Prostate gland (tissue), 2 donors: ENCODE measurements around the gene WBP2NL. TPM values are rescaled to one million over a fixed set of nuclear protein-coding genes. Genes with fewer than 3 reads are reported as not detected.

ENCODE experiments used
- DNase-seq: peaks from one replicate; pipeline ENCODE4 v3.0.0-alpha.2; 2019; ENCODE audit warnings: low spot score
- H3K27ac ChIP-seq, 2 donors: fragments of 200-600 bp; sonication (generic); 2 replicates each; pipeline ENCODE4 v1.5.1; 2017 to 2019
- H3K27me3 ChIP-seq: fragments of 200-600 bp; sonication (generic); replicated peaks from 2 replicates; pipeline ENCODE4 v1.5.1; 2019; ENCODE audit not compliant: insufficient read depth
- H3K36me3 ChIP-seq, 2 donors: fragments of 200-600 bp; sonication (generic); 1 replicate in 1 of 2; 2 replicates in 1 of 2; pipeline versions ENCODE4 v1.5.1 to v1.8.1; 2017 to 2019
- H3K4me1 ChIP-seq: fragments of 200-600 bp; sonication (generic); replicated peaks from 2 replicates; pipeline ENCODE4 v1.5.1; 2019
- H3K4me3 ChIP-seq, 2 donors: fragments of 200-600 bp; sonication (generic); 2 replicates each; pipeline ENCODE4 v1.5.1; 2017 to 2019
- H3K9me3 ChIP-seq: fragments of 200-600 bp; sonication (generic); 2 replicates; pipeline ENCODE4 v1.5.1; 2017
- POLR2A ChIP-seq: fragments of 450-650 bp; IDR thresholded peaks from one replicate; pipeline ENCODE4 v1.6.1; 2016; ENCODE audit warnings: antibody characterized with exemption, mild to moderate bottlenecking
- POLR2AphosphoS5 ChIP-seq: sonication (generic); formaldehyde crosslinking; IDR thresholded peaks from one replicate; pipeline ENCODE4 v1.6.1; 2017; ENCODE audit warnings: antibody characterized with exemption
- WGBS: methylation state at CpG from one replicate; pipeline ENCODE4 v1.1.5; 2018; 5-methylcytosine and 5-hydroxymethylcytosine counted together
- intact Hi-C: fragments of 100-400 bp; cut with DNase I; formaldehyde crosslinking; loops from one replicate; pipeline ENCODE4 v1.14.2; 2022
- total RNA-seq, 2 donors: library from RNA; depleted of rRNA; stranded (reverse); fragments of >200 nt; gene quantifications; one replicate each; pipeline ENCODE4 v1.1.0, GENCODE V29; 2016
- TF ChIP-seq, protein P1 (sequence below), 4 experiments: fragments of 200-600 bp in 2 of 4; fragments of 450-650 bp in 2 of 4; sonication (generic) in 2 of 4; IDR thresholded peaks; 1 replicate in 3 of 4; 2 replicates in 1 of 4; pipeline ENCODE4 v1.5.1; 2016 to 2019; ENCODE audit warnings: antibody characterized with exemption in 4 of 4, mild to moderate bottlenecking in 2 of 4, moderate library complexity in 2 of 4

WBP2NL gene
- total RNA-seq, 2 donors from 2014 or later, result 1.6 to 12.7 TPM

- no peaks in the 10 kb centered on the region for H3K27me3 ChIP-seq
- no peaks in the 10 kb centered on the region for H3K36me3 ChIP-seq
- no peaks in the 10 kb centered on the region for H3K4me1 ChIP-seq
- no peak overlapping the region for H3K4me3 ChIP-seq
- intact Hi-C loops, result no loop called here
- no peaks in the 10 kb centered on the region for H3K9me3 ChIP-seq
- no peak for DNase-seq
- H3K27ac ChIP-seq, result no peak overlapping the region
- TF ChIP-seq POLR2A (no peak), POLR2AphosphoS5 (no peak)
- TF ChIP-seq, protein P1, sequence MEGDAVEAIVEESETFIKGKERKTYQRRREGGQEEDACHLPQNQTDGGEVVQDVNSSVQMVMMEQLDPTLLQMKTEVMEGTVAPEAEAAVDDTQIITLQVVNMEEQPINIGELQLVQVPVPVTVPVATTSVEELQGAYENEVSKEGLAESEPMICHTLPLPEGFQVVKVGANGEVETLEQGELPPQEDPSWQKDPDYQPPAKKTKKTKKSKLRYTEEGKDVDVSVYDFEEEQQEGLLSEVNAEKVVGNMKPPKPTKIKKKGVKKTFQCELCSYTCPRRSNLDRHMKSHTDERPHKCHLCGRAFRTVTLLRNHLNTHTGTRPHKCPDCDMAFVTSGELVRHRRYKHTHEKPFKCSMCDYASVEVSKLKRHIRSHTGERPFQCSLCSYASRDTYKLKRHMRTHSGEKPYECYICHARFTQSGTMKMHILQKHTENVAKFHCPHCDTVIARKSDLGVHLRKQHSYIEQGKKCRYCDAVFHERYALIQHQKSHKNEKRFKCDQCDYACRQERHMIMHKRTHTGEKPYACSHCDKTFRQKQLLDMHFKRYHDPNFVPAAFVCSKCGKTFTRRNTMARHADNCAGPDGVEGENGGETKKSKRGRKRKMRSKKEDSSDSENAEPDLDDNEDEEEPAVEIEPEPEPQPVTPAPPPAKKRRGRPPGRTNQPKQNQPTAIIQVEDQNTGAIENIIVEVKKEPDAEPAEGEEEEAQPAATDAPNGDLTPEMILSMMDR (IDR thresholded peaks at IDR 0.05), result no peak
These were observed 43.2 kb downstream of the WBP2NL start for GRCh38 chr22:42041784-42042183.

DNA sequence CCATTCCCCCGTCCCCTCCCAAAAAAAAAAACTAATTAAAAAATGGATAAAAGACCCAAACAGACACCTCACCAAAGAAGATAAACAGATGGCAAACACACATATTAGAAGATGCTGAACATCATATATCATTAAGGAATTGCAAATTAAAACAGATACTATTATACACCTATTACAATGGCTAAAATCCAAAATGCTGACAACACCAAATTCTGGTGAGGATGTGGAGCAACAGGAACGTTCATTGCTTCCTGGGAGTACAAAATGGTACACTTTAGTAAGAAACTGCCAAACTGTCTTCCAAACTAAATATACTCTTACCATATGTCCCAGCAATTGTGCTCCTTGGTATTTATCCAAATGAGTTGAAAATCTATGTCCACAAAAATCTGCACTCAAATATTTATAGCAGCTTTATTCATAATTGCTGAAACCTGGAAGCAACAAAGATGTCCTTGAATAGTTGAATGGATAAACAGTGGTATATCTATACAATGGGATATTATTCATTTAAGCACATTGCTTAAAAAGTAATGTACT lies 52.1 kb downstream of the WBP2NL start:
- Histone ChIP-seq H3K27me3 (no peaks in the 10 kb centered on the region), H3K27ac (no peak overlapping the region), H3K4me3 (no peak overlapping the region), H3K4me1 (no peaks in the 10 kb centered on the region), H3K36me3 (no peaks in the 10 kb centered on the region), H3K9me3 (no peaks in the 10 kb centered on the region)
- intact Hi-C loops, result no loop called here
- DNase-seq, result no peak
- WGBS, result 51% methylated on average over 2 of the region's 2 CpGs
- TF ChIP-seq, protein P1 (IDR thresholded peaks at IDR 0.05), result no peak
- no peak for TF ChIP-seq POLR2A

DNA sequence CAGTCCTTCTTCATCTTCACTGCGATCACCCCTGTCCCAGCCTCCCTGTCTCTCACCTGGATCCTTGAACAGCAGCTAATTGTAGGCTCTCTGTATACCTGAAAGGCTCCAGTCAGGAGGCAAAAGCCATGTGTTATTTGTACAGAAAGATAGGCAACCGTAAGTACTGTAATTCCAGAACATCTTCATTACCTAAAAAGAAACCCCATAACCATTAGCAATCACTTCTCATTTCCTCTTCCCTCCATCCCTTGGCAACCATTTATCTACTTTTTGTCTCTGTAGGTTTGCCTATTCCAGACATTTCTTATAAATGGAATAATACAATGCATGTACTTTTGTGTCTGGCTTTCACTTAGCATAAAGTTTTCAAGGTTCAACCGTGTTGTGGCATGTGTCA lies 54.2 kb downstream of the WBP2NL start:
- 82% methylated on average over 3 of the region's 3 CpGs for WGBS
- no peaks in the 10 kb centered on the region for H3K36me3 ChIP-seq
- intact Hi-C loops, result no loop called here
- H3K27me3 ChIP-seq, result no peaks in the 10 kb centered on the region
- no peak overlapping the region for H3K4me3 ChIP-seq
- no peaks in the 10 kb centered on the region for H3K9me3 ChIP-seq
- H3K4me1 ChIP-seq, result no peaks in the 10 kb centered on the region
- DNase-seq, result no peak
- H3K27ac ChIP-seq, result no peak overlapping the region
- TF ChIP-seq, protein P1 (IDR thresholded peaks at IDR 0.05), result no peak
- TF ChIP-seq POLR2AphosphoS5 (no peak), POLR2A (no peak)

DNA sequence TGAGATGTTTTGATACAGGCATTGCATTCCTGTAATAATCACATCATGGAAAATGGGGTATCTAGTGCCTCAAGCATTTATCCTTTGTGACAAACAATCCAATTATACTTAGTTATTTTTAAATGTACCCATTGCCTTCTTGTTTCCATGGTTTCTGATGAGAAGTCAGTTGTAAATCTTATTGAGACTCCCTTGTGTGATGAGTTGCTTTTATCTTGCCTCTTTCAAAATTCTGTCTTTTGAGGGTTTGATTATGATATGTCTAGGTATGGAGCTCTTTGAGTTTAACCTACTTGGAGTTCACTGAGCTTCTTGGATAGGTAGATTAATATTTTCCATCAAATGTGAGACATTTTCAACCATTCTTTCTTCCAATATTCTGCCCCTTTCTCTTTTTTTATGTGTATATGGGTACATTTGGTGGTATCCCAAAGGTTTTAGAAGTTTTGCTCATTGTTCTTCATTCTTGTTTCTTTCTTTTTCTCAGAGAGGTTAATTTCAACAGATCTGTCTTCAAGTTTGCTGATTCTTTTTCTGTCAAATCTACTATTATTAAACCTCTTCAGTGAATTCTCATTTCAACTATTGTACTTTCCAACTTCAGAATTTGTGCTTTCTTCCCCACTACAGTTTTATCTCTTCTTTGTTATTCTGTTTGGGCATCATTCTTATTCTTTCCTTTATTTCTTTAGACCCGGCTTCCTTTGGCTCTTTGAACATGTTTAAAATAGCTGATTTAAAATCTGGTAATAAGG lies 58.3 kb downstream of the WBP2NL start:
- H3K27ac ChIP-seq, result no peak overlapping the region
- no peaks in the 10 kb centered on the region for H3K4me1 ChIP-seq
- no peak for DNase-seq
- no peaks in the 10 kb centered on the region for H3K27me3 ChIP-seq
- WGBS, result 100% methylated on average over 1 of the region's 1 CpG
- TF ChIP-seq, protein P1 (IDR thresholded peaks at IDR 0.05), result no peak
- TF ChIP-seq POLR2AphosphoS5, result no peak
- TF ChIP-seq POLR2A, result no peak
- intact Hi-C loops, result no loop called here
- H3K4me3 ChIP-seq, result no peak overlapping the region
- H3K36me3 ChIP-seq, result peaks cover 0 to 13% of the 10 kb centered on the region in 2 donors
- H3K9me3 ChIP-seq, result no peaks in the 10 kb centered on the region

DNA sequence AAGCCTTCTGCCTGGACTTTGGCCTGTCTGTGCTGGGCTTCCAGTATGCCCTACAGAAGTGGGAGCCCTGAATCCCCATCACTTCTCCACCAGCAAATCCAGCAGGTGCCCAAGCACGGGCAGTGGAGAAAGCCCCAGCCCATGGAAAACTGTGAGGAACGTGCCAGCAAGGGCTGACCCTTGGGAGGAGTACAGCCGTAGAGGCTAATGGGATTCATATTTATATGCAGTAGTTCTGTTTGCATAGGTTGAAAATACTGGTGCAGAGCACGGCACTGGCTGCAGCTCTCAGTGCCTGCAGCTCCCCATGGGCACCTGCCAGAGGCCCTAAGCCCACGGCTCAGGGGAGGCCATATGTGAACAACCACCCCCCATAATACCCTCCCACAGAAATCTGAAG lies 61.9 kb downstream of the WBP2NL start:
- no peaks in the 10 kb centered on the region for H3K27me3 ChIP-seq
- H3K36me3 ChIP-seq, result peaks cover 0 to 13% of the 10 kb centered on the region in 2 donors
- no peaks in the 10 kb centered on the region for H3K9me3 ChIP-seq
- TF ChIP-seq, protein P1 (IDR thresholded peaks at IDR 0.05), result no peak
- no peak for TF ChIP-seq POLR2A
- TF ChIP-seq POLR2AphosphoS5, result no peak
- H3K4me3 ChIP-seq, result no peak overlapping the region
- DNase-seq, result no peak
- WGBS, result 90% methylated on average over 5 of the region's 5 CpGs
- intact Hi-C loops, result no loop called here
- H3K4me1 ChIP-seq, result no peaks in the 10 kb centered on the region
- H3K27ac ChIP-seq, result no peak overlapping the region
